NCI-H69 (cell line): ENCODE measurements around the gene THBD.

Experiments
- DNase-seq: peaks from one replicate; lab custom pipeline; 2025; lab: John Stamatoyannopoulos, UW

The THBD gene

DNA sequence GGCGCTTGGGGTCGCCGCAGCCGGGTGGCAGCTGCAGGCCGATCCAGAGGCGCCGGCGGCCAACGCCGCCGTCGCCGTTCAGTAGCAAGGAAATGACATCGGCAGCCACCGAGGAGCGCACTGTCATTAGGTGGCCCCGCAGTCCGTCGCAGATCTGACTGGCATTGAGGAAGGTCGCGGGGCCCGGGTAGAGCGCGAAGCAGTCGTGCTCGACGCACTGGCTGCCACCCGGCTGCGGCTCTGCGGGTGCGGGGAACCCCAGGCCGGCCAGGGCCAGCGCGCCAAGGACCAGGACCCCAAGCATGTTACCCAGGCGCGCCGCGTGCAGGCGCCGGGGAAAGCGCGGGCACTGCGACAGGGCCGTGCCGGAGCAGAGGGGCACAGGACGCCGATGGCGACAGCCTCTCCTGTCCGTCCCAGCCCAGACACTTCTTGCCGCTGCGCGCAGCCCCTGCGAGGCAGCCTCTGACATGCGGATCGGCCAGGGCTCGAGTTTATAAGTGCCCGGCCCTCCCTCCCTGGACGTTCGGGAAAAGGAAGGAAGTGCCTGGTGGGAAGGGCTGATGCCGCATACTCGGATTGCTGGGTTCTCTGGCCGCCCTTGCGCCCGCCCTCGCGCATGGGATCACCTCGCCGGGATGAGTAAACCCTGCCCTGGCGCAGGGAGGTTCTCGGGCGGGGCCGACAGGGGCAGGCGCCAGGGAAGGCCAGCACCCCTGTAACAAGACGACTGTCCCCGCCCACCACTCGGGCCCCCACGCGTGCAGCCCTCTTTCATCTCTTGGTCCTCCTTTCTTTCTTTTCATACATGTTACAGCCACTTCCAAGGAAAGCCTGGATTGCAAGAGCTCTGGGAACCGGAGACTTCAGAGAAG, at the start of gene THBD:
THBD (minus strand) TSS at position 472 of the 875 bp plus-strand sequence; CDS start at position 304, 168 bp downstream.
- DNase-seq: peak; percentile 81

GRCh38 chr20:23097636-23098580, 48.4 kb upstream of the THBD start:
- no peak for DNase-seq

DNA sequence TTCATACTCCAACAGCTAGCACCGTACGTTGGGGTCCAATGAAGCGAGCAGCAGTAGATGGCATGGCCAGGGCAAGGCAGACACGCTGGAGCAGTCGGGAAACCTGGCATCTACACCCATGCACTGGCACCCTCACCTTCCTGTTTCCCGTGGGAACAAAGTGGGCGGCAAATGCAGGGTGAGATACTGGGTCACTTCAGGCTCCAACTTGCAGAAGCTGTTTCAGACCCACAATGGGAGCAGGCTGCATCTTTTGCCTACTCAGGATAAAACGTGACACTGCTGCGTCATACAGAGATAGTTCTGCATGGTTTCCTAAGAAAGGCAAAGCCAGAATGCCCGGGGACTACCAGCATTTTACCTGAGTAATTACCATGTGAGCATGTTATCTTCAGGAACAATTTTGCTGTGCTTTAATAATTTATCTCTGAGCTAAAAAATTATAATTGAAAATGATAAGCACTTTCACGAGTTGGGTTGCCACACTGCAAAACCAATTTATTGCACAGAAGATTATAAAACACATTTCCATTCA, 47.6 kb upstream of the THBD start:
- no peak for DNase-seq

DNA sequence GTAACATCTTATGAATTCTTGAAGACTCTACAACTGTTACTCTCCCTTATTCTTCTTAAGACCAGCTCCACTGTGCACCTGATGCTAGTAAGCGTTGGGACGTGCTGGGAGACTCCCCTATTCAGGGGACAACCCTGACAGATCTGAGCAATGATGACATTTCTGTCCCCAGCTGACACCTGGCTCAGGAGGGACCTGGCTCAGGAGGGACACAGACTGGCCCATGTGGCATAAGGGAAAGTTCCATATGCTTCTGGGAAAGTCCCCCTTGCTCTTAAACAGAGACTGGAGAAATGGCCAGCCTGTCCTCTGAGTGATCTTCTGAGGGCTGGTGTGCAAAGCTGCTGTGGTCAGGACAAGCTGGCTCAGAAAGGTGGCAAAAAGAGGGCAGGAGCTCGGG, 46.6 kb upstream of the THBD start:
- DNase-seq: no peak

DNA sequence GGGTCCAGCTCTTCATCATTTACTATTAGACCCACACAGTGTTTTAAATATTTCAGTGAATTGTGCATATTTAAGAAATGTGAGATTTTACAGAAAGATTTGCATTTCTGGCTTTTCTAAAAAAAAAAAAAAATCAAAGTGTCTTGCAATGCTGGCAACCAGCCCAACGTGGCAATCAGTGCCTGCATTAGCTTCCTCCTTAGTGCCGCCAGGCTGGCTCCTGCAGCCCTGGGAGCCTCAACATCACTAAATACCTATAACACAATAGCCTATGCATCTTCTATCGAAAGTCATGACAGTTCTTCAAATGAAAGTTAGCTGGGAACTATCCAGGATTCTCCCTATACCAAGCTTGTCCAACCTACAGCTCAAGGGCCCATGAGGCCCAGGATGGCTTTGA, 46.0 kb upstream of the THBD start:
- DNase-seq: no peak

DNA sequence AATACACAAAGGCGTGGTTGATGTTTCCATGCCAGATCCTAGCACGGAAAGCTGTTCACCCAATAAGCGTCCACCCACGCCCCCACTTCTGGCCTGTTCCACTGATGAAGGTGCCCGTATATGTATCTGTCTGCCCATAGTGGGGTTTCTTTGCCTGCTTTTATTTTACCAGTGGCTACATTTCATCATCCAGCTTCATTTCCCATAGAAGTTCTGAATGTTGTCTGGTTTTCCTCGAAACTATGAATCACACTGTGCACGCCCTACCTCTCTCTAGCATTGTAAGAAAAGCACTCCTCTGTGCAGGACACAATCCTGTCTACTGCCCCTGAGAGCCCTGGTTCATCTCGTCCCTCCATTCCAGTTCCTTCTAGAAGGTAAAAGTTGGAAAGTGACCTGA, 45.5 kb upstream of the THBD start:
- DNase-seq: no peak

GRCh38 chr20:23094213-23094896, 44.9 kb upstream of the THBD start:
- DNase-seq: no peak

DNA sequence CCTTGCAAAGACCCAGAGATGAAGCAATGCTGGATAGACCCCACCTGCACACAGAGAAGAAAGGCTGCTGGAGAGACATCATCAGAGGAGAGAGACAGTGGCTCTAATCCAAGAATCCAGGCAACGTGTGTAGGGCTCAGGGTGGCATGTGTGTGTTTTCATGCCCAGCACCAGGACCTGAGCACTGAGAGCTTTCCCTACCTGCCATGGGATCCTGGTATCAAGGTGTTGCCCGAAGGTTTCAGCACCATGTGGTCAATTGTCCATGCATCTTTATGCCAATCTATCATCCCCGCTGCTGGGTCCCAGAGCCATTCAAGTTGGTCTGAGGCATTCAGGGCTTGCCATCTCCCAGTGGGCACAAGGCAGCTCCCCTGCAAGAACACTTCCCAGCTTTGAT, 44.1 kb upstream of the THBD start:
- DNase-seq: no peak

DNA sequence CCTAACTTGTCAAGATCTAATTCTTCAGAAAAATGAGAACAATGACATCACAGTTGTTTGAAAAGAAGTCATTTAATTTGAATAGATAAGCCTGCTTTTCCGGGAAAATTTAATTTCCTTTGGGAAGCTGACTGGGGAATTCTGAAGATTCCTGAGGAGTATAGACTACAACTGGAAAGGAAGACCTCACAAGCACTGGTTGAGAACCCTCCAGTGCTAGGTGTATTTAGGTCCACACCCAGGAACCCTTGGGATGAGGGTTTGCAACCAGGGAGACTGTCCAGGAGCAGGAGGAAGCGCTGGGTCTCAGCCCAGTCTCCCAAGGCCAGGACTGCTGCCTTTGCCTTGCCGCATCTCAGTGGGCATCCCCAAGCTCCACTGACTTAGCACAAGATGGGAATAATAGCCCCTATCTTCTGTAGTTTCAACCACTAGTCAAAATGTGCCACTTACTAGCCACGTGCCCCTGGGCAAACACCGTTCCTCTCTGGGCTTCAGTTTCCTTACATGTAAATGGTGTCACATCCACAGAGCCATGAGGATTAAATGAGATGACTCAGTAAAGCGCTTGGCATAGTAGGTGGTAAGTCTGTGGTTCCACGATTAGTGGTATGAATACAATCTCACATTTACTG, 43.5 kb upstream of the THBD start:
- no peak for DNase-seq

- peak; percentile 15 for DNase-seq
These were observed 42.9 kb upstream of the THBD start for GRCh38 chr20:23092384-23092756.

DNA sequence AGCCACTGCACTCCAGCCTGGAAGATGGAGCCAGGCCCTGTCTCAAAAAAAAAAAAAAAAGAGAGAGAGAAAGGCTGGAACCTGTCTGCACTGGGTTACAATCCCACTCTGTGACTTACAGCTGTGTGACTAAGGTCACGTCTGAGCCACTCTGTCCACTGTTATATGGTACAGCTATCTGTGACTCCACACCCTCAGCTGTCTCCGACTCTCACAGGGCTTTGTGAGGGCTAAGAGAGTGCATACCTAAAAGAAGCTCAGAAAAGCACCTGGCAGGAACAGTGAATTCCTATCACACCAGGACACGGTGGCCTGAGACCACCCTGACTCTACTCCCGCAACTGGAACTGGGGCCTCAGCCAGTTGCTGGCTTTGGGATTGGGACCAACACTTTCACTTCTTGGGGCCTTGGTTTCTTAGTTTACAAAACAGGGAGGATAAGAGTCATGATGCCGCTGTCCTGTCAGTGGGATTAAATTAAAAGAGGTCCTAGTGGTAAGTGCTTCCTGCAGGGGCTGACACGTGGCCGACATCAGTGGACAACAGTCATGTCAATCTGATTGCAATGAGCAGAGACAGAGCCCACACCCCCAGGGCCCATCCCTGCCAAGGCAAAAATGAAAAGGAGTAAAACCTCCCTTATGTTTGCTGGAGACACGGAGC, 42.4 kb upstream of the THBD start:
- no peak for DNase-seq

DNA sequence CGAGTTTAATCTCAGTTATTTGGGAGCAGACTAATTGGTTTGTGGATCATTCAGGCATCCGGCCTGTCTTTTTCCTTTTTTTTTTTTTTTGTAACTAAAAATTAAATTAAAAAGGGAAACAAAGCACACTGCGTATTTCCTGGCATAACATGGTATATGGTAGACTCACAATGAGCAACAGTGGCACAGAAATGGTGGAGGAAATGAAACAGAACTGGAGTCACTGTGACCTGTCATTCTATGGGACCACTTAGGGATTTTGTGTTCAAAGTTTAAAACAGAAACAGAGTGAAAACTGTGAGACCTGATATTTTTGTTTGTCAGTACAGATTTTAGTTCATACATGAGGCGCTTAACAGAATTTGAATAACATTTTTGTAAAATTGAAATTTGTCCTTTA, 41.4 kb upstream of the THBD start:
- no peak for DNase-seq

- DNase-seq: no peak
These were observed 40.7 kb upstream of the THBD start for GRCh38 chr20:23090147-23090546.

GRCh38 chr20:23088866-23089265, 39.4 kb upstream of the THBD start:
- DNase-seq: no peak

DNA sequence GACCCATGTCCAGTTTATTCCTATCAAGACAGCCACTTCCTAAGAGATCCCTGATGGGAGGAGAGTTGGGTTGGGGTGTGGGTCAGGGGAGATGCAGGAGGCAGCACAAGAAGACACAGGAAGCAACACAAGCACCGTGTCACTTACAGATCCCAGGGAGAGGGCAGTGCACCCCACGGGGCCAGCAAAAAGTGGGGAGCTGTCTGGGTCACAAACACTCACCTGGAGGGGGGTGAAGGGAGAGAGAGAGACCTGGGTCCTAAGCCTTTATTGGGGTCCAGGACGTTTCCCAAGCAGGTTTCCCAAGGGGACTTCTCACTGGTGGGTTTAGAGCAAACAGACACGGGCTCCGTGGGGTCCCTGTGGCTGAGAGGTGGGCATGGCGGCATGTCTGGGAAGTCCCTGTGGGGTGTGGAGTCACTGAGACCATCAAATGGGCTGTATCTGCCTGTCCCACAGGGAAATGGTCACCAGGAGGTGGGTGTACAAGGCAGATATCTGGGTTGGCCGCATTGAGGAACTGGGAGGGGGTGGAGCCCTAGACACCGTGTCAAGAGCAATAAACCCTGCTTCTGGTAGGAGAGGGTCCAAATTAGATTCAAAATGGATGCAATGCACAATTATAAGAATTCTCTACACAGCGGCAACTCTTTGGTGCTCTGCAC, 38.2 kb upstream of the THBD start:
- DNase-seq: no peak

GRCh38 chr20:23086931-23087411, 37.5 kb upstream of the THBD start:
- DNase-seq: no peak

GRCh38 chr20:23086056-23086566, 36.6 kb upstream of the THBD start, which contains the start of gene CD93:
TSS of gene CD93 (minus strand) at chr20:23086324. CDS start at chr20:23086192, 132 bp downstream.
- DNase-seq: no peak

GRCh38 chr20:23085436-23086055, 36.1 kb upstream of the THBD start:
- DNase-seq: no peak

DNA sequence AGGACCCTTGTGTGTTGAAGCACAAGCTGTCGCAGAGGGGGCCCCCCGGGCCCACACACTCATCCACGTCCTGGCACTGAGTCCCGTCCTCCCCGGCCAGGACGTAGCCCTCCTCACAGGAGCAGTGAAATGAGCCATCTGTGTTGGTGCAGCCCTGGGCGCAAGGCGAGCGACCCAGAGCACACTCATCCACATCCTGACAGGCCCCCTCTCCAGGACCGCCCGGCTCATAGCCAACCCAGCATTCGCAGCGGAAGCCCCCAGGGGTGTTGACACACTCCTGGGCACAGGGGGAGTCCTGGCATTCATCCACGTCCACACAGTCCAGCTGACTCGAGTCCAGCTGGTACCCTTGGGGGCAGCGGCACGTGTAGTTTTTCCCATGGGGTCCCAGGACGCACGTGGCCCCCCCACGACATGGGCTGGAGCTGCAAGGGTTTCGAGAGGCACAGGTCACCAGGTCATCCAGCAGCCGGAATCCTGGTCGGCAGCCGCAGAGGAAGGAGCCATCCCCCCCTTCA, 35.4 kb upstream of the THBD start:
- DNase-seq: no peak
